Parathyroid adenoma (tissue), 2 donors: ENCODE data around the gene PLD1.
"Not testable (repeated sequence)": the region's sequence is repeated elsewhere in the genome, so short reads cannot be mapped to it uniquely, and the experiment has no call there.

ENCODE experiments used
- H2AFZ ChIP-seq: fragments of 300-600 bp; sonication (generic); one replicate; pipeline ENCODE4 v1.7.0; 2017; ENCODE audit warnings: antibody characterized with exemption, mild to moderate bottlenecking
- H3K27ac ChIP-seq: fragments of 300-600 bp; sonication (generic); one replicate; pipeline ENCODE4 v1.7.0; 2017
- H3K27me3 ChIP-seq: fragments of 300-600 bp; sonication (generic); one replicate; pipeline ENCODE4 v1.7.0; 2017; ENCODE audit warnings: low read length; ENCODE audit not compliant: control insufficient read depth, insufficient read depth
- H3K36me3 ChIP-seq: fragments of 300-600 bp; sonication (generic); one replicate; pipeline ENCODE4 v1.7.0; 2017; ENCODE audit warnings: low read length; ENCODE audit not compliant: control insufficient read depth, insufficient read depth
- H3K4me1 ChIP-seq: fragments of 300-600 bp; sonication (generic); one replicate; pipeline ENCODE4 v1.7.0; 2017; ENCODE audit warnings: control low read depth
- H3K4me2 ChIP-seq: fragments of 300-600 bp; sonication (generic); one replicate; pipeline ENCODE4 v1.7.0; 2017; ENCODE audit warnings: low read length
- H3K4me3 ChIP-seq: fragments of 300-600 bp; sonication (generic); one replicate; pipeline ENCODE4 v1.7.0; 2017; ENCODE audit warnings: low read depth, low read length
- H3K79me2 ChIP-seq: fragments of 300-600 bp; sonication (generic); one replicate; pipeline ENCODE4 v1.7.0; 2017; ENCODE audit warnings: control low read depth
- H3K9ac ChIP-seq: fragments of 300-600 bp; sonication (generic); one replicate; pipeline ENCODE4 v1.7.0; 2017; ENCODE audit warnings: mild to moderate bottlenecking
- H3K9me3 ChIP-seq: fragments of 300-600 bp; sonication (generic); one replicate; pipeline ENCODE4 v1.7.0; 2017; ENCODE audit warnings: low read length; ENCODE audit not compliant: control insufficient read depth
- CTCF ChIP-seq: fragments of 300-600 bp; sonication (generic); IDR thresholded peaks from one replicate; pipeline ENCODE4 v1.7.0; 2017; ENCODE audit warnings: antibody characterized with exemption, mild to moderate bottlenecking
- donor health status: primary hyperparathyroidism.

The PLD1 gene

GRCh38 chr3:171809861-171810628 lies at the start of gene PLD1:
PLD1 (minus strand) TSS chr3:171810483; CDS start chr3:171738051, 72,432 bp downstream.
- Histone ChIP-seq H3K9me3 (no peaks in the 10 kb centered on the region), H3K27me3 (no peaks in the 10 kb centered on the region), H3K36me3 (no peaks in the 10 kb centered on the region), H3K27ac (peak within 1 kb of the TSS; percentile 81), H2AFZ (peak within 1 kb of the TSS; percentile 85), H3K4me3 (peak within 1 kb of the TSS; percentile 81), H3K9ac (peak within 1 kb of the TSS; percentile 13), H3K4me2 (peak within 1 kb of the TSS; percentile 85), H3K4me1 (peaks cover 4% of the 10 kb centered on the region), H3K79me2 (no peaks in the 10 kb centered on the region)
- TF ChIP-seq CTCF, result no peak

GRCh38 chr3:171858770-171859169 lies 48.5 kb upstream of the PLD1 start:
- not testable (repeated sequence) for H3K27me3 ChIP-seq, H2AFZ ChIP-seq, H3K9me3 ChIP-seq, H3K4me2 ChIP-seq, H3K36me3 ChIP-seq, H3K4me3 ChIP-seq, H3K79me2 ChIP-seq, H3K4me1 ChIP-seq, H3K9ac ChIP-seq, H3K27ac ChIP-seq

GRCh38 chr3:171854649-171855305 lies 44.5 kb upstream of the PLD1 start:
- Histone ChIP-seq H3K4me2 (no peak overlapping the region), H3K4me1 (no peaks in the 10 kb centered on the region), H2AFZ (no peak overlapping the region), H3K27ac (no peak overlapping the region), H3K79me2 (no peaks in the 10 kb centered on the region), H3K9me3 (peaks cover 3% of the 10 kb centered on the region), H3K36me3 (no peaks in the 10 kb centered on the region), H3K9ac (no peak overlapping the region), H3K4me3 (no peak overlapping the region), H3K27me3 (no peaks in the 10 kb centered on the region)
- no peak for TF ChIP-seq CTCF

- Histone ChIP-seq H3K9ac (no peak overlapping the region), H3K27me3 (no peaks in the 10 kb centered on the region), H3K4me2 (no peak overlapping the region), H3K9me3 (peaks cover 3% of the 10 kb centered on the region), H3K36me3 (no peaks in the 10 kb centered on the region), H2AFZ (no peak overlapping the region), H3K27ac (no peak overlapping the region), H3K4me1 (no peaks in the 10 kb centered on the region), H3K4me3 (no peak overlapping the region), H3K79me2 (no peaks in the 10 kb centered on the region)
- TF ChIP-seq CTCF, result no peak
These were observed 41.4 kb upstream of the PLD1 start for GRCh38 chr3:171851660-171852058.

- no peak overlapping the region for H3K9ac ChIP-seq
These were observed 40.8 kb upstream of the PLD1 start for GRCh38 chr3:171850960-171851659.

More at GRCh38 chr3:171850960-171851659, 40.8 kb upstream of the PLD1 start:
- TF ChIP-seq CTCF, result no peak
- no peaks in the 10 kb centered on the region for H3K79me2 ChIP-seq
- no peaks in the 10 kb centered on the region for H3K36me3 ChIP-seq
- H3K9me3 ChIP-seq, result peaks cover 3% of the 10 kb centered on the region
- no peaks in the 10 kb centered on the region for H3K27me3 ChIP-seq
- H3K4me2 ChIP-seq, result no peak overlapping the region
- no peak overlapping the region for H3K27ac ChIP-seq
- no peak overlapping the region for H2AFZ ChIP-seq
- H3K4me1 ChIP-seq, result no peaks in the 10 kb centered on the region
- no peak overlapping the region for H3K4me3 ChIP-seq
